GM12875 (cell line): ENCODE results near the gene MIPOL1.

Source experiments
- H3K4me3 ChIP-seq: one replicate; pipeline ENCODE4 v1.5.1; 2011; ENCODE audit warnings: low read depth, low read length, control low read depth
- CTCF ChIP-seq: IDR thresholded peaks from 2 replicates; pipeline ENCODE4 v1.5.1; 2011; ENCODE audit warnings: low read depth, mild to moderate bottlenecking, control low read depth, inconsistent platforms, low read length, moderate library complexity, borderline replicate concordance; ENCODE audit not compliant: insufficient read depth

MIPOL1 gene

GRCh38 chr14:37194698-37195097 is 3.0 kb upstream of the MIPOL1 start:
- no peak overlapping the region for H3K4me3 ChIP-seq
- TF ChIP-seq CTCF: no peak

- H3K4me3 ChIP-seq: no peak overlapping the region
- no peak for TF ChIP-seq CTCF
These were observed 2.4 kb upstream of the MIPOL1 start for GRCh38 chr14:37195327-37195726.

GRCh38 chr14:37196604-37197420 is 925 bp upstream of the MIPOL1 start:
- H3K4me3 ChIP-seq: no peak overlapping the region
- no peak for TF ChIP-seq CTCF

GRCh38 chr14:37198273-37198598 is 499 bp downstream of the MIPOL1 start:
- no peak overlapping the region for H3K4me3 ChIP-seq
- TF ChIP-seq CTCF: no peak

GRCh38 chr14:37198907-37199306 is 1.2 kb downstream of the MIPOL1 start:
- no peak overlapping the region for H3K4me3 ChIP-seq
- TF ChIP-seq CTCF: no peak

- H3K4me3 ChIP-seq: no peak overlapping the region
- no peak for TF ChIP-seq CTCF
These were observed 4.0 kb downstream of the MIPOL1 start for GRCh38 chr14:37201724-37202123.

GRCh38 chr14:37202265-37202664 is 4.5 kb downstream of the MIPOL1 start:
- H3K4me3 ChIP-seq: no peak overlapping the region
- TF ChIP-seq CTCF: no peak
